ENCODE results near the gene PRRG3. TPM values are rescaled to one million over a fixed set of nuclear protein-coding genes. Genes with fewer than 3 reads are reported as not detected.

PRRG3 gene
- total RNA-seq, 1 donor from 2014 or later: 0.98 TPM

DNA sequence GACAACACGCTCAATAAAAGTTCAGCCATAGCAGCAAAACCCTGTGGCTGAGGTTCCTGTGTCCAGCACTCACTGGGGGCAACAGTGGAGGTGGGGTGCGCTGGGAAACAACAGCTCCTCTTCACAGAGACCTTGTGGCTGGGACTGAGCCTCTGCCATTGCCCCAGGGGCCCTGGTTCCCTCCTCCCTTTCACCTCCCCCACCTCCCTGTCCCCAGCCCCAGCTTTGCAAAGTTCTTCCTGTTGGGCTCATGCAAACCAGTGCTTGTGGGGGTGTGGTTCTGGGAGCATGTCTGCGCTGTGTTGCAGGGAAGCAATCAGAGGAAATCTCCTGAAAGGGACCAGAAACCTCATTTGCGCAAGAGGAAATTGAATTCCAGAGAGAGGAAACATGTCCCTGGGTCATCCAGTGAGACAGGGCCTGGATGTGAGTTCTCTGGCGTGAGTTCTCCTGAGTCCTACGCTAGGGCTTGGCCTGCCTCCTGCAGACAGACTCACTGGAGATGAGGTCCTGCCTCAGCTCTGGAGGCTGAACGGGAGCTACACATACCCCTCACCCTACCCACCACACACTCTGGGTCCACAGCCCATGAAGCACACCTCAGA, 28.0 kb downstream of the PRRG3 start:
- Histone ChIP-seq H3K4me3 (no peak overlapping the region), H3K36me3 (no peaks in the 10 kb centered on the region), H3K4me1 (no peaks in the 10 kb centered on the region), H3K9me3 (no peaks in the 10 kb centered on the region), H3K27me3 (no peaks in the 10 kb centered on the region), H3K27ac (no peak overlapping the region)
- intact Hi-C loops (cut with DNase I): no loop called here
- no peak for DNase-seq (ENCODE audit: extremely low spot score in 2 of 2)
- TF ChIP-seq POLR2A (IDR thresholded peaks at IDR 0.05) (no peak), POLR2AphosphoS5 (IDR thresholded peaks at IDR 0.05; ENCODE audit: insufficient read depth in 1 of 2, low read depth in 1 of 2) (no peak)
- TF ChIP-seq, protein P1, sequence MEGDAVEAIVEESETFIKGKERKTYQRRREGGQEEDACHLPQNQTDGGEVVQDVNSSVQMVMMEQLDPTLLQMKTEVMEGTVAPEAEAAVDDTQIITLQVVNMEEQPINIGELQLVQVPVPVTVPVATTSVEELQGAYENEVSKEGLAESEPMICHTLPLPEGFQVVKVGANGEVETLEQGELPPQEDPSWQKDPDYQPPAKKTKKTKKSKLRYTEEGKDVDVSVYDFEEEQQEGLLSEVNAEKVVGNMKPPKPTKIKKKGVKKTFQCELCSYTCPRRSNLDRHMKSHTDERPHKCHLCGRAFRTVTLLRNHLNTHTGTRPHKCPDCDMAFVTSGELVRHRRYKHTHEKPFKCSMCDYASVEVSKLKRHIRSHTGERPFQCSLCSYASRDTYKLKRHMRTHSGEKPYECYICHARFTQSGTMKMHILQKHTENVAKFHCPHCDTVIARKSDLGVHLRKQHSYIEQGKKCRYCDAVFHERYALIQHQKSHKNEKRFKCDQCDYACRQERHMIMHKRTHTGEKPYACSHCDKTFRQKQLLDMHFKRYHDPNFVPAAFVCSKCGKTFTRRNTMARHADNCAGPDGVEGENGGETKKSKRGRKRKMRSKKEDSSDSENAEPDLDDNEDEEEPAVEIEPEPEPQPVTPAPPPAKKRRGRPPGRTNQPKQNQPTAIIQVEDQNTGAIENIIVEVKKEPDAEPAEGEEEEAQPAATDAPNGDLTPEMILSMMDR (IDR thresholded peaks at IDR 0.05): no peak

DNA sequence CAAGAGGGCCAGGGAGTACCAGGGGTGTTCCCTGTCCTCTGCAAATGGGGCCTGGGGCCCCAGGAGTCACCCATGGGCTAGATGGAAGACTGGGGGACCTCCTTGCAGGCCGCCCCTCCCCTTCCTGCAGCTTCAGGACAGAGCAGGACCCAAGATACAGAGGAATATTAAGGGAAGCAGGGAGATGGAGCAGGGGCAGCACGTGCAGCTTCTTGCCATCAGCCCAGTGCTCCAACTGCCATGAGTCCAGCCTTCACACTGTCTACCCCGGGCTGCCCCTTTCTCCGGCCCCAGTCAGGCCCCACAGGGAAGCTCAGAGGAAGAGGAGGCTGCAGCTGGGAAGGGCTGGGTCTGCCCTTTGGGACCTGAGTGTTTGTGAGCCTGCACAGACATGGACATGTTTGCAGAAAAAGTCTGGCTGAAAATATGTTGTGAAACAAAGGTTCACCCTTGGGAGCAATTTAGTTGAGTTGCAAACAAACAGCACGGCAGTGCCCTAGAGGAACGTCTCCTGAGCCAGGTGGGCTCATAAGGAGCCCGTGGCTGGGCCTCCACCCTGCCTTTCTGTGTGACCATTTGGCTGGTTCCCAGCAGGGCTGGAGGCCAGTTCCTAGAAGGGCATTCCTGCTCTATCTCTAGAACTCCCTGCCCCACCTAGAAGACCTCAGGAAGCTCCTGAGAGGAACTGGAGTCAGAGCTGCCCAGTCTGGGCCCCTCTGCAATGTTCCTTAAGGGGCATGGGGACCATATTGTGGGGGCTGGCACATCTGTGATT, 29.5 kb downstream of the PRRG3 start:
- Histone ChIP-seq H3K27me3 (no peaks in the 10 kb centered on the region), H3K4me1 (no peaks in the 10 kb centered on the region), H3K4me3 (no peak overlapping the region), H3K9me3 (no peaks in the 10 kb centered on the region), H3K27ac (no peak overlapping the region), H3K36me3 (no peaks in the 10 kb centered on the region)
- TF ChIP-seq, protein P1 (IDR thresholded peaks at IDR 0.05): no peak
- no peak for DNase-seq (ENCODE audit: extremely low spot score in 2 of 2)
- intact Hi-C loops (cut with DNase I): no loop called here

DNA sequence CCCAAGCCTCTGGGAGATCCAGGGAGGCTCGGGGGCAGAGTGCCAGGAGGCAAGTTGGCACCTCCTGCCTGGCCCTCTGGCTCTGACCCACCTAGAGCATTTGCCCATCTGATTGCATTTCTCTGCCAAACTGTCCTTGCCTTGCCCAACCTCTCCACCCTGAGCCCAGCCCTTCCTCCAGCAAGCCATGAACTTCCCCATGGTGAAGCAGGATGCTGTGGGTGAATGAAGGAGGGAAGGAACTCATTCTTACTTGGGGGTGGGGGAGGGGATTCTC, 30.0 kb downstream of the PRRG3 start:
- no peak for TF ChIP-seq POLR2AphosphoS5 (IDR thresholded peaks at IDR 0.05; ENCODE audit: insufficient read depth in 1 of 2, low read depth in 1 of 2)
- TF ChIP-seq, protein P1 (IDR thresholded peaks at IDR 0.05): no peak
- no peak for TF ChIP-seq POLR2A (IDR thresholded peaks at IDR 0.05)
- Histone ChIP-seq H3K4me1 (no peaks in the 10 kb centered on the region), H3K4me3 (no peak overlapping the region), H3K36me3 (no peaks in the 10 kb centered on the region), H3K9me3 (no peaks in the 10 kb centered on the region), H3K27me3 (no peaks in the 10 kb centered on the region), H3K27ac (no peak overlapping the region)
- intact Hi-C loops (cut with DNase I): no loop called here
- DNase-seq (ENCODE audit: extremely low spot score in 2 of 2): no peak

DNA sequence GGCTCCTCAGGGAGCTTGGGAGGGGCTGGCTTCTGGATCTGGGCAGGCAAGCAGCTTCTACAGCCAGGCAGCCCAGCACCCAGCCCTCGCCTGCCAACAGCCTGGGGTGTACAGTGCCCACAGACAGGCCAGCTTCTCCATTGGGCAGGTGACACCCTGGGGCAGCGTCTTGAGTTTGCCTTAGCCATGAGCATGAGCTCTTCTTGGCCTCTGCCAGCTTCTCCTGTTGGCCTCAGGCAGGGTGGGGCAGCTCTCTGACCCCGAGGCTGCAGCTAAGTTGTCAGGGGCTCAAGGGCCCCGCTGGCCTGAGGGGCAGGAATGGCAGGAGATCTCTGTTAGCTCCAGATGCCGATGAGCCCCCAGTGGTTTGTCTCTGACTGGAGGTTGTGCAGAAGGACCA, 31.5 kb downstream of the PRRG3 start:
- Histone ChIP-seq H3K36me3 (no peaks in the 10 kb centered on the region), H3K4me3 (no peak overlapping the region), H3K4me1 (no peaks in the 10 kb centered on the region), H3K27ac (no peak overlapping the region), H3K27me3 (no peaks in the 10 kb centered on the region), H3K9me3 (no peaks in the 10 kb centered on the region)
- intact Hi-C loops (cut with DNase I): no loop called here
- no peak for DNase-seq (ENCODE audit: extremely low spot score in 2 of 2)
- TF ChIP-seq POLR2AphosphoS5 (IDR thresholded peaks at IDR 0.05; ENCODE audit: insufficient read depth in 1 of 2, low read depth in 1 of 2) (no peak), POLR2A (IDR thresholded peaks at IDR 0.05) (no peak)
- TF ChIP-seq, protein P1 (IDR thresholded peaks at IDR 0.05): no peak

DNA sequence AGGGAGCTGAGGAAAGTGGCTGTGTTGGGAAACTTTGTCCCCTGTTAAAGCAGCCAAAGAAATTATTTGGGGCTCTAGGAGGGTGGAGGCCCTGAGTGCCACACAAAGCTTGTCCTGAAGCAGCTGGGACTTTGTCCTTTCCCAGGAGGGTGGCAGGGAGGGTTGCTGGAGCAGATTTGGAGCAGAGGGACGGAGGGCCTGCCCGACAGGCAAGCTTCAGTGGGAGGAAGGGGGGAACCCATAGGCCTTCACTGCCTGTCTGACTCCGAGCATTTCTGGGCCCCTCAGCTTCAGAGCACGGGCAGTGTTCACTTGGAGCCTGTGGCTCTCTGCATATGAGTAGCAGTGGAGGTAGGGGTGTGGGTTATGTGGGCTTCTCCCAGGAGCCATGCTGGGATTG, 32.1 kb downstream of the PRRG3 start:
- no peaks in the 10 kb centered on the region for H3K4me1 ChIP-seq
- H3K27me3 ChIP-seq: no peaks in the 10 kb centered on the region
- intact Hi-C loops (cut with DNase I): no loop called here
- H3K4me3 ChIP-seq: no peak overlapping the region
- no peak overlapping the region for H3K27ac ChIP-seq
- TF ChIP-seq POLR2A (IDR thresholded peaks at IDR 0.05): no peak
- TF ChIP-seq, protein P1 (IDR thresholded peaks at IDR 0.05): no peak
- TF ChIP-seq POLR2AphosphoS5 (IDR thresholded peaks at IDR 0.05; ENCODE audit: insufficient read depth in 1 of 2, low read depth in 1 of 2): no peak
- no peaks in the 10 kb centered on the region for H3K9me3 ChIP-seq
- DNase-seq (ENCODE audit: extremely low spot score in 2 of 2): no peak
- no peaks in the 10 kb centered on the region for H3K36me3 ChIP-seq
